Panc1 (cell line): ENCODE results near the gene ISG15. TPM values are rescaled to one million over a fixed set of nuclear protein-coding genes. Genes with fewer than 3 reads are reported as not detected.
A peak's percentile ranks its signal among the peaks of the same experiment; 100 is the strongest.

ENCODE experiments used
- ATAC-seq: fragments of 200-7000 bp; cut with Tn5 transposase; 2 replicates; pipeline ENCODE4 v1.9.1; 2020; ENCODE audit warnings: mild to moderate bottlenecking, moderate library complexity
- BruUV-seq: library from RNA; stranded (reverse); fragments of 400-500 nt; replicated peaks from 2 replicates; lab custom pipeline; 2021; lab: Mats Ljungman, UMichigan
- CTCF ChIA-PET: fragments of 300-600 bp; sonication (Branson Sonifier 250); formaldehyde crosslinking; loops from one replicate; lab custom pipeline; 2022; ENCODE audit warnings: antibody characterized with exemption; lab: Charles Lee
- POLR2A ChIA-PET: fragments of 300-600 bp; sonication (Branson Sonifier 250); formaldehyde crosslinking; loops from one replicate; lab custom pipeline; 2022; ENCODE audit warnings: antibody characterized with exemption; lab: Charles Lee
- DNase-seq: peaks from one replicate; pipeline ENCODE4 v3.0.0-alpha.2; 2010; ENCODE audit warnings: low read depth, low spot score
- H3K27ac ChIP-seq: 2 replicates; pipeline ENCODE4 v1.5.1; 2011; ENCODE audit warnings: mild to moderate bottlenecking, low read length, inconsistent platforms
- H3K27me3 ChIP-seq: fragments of 200-500 bp; sonication (Bioruptor generic); 2 replicates; pipeline ENCODE4 v1.6.0; 2014; ENCODE audit warnings: low read length, inconsistent platforms; ENCODE audit not compliant: control insufficient read depth, insufficient read depth
- H3K36me3 ChIP-seq: fragments of 200-500 bp; sonication (Bioruptor generic); 2 replicates; pipeline ENCODE4 v1.5.1; 2014; ENCODE audit warnings: inconsistent platforms, mild to moderate bottlenecking, low read length, moderate library complexity; ENCODE audit not compliant: control insufficient read depth, insufficient read depth
- H3K4me1 ChIP-seq: 2 replicates; pipeline ENCODE4 v1.5.1; 2011; ENCODE audit warnings: inconsistent platforms, mild to moderate bottlenecking, low read length, moderate library complexity; ENCODE audit not compliant: control insufficient read depth, insufficient read depth
- H3K4me3 ChIP-seq, 2 experiments: 2 replicates each; pipeline ENCODE4 v1.5.1; 2011 to 2012; ENCODE audit warnings: low read depth in 2 of 2, low read length in 2 of 2, mild to moderate bottlenecking in 2 of 2, inconsistent platforms in 1 of 2, moderate library complexity in 1 of 2
- H3K9me3 ChIP-seq: fragments of 200-500 bp; sonication (Bioruptor generic); 2 replicates; pipeline ENCODE4 v1.5.1; 2014; ENCODE audit warnings: low read depth, mild to moderate bottlenecking, inconsistent platforms, low read length, moderate library complexity; ENCODE audit not compliant: control insufficient read depth, insufficient read depth
- POLR2AphosphoS5 ChIP-seq: IDR thresholded peaks from 2 replicates; pipeline ENCODE4 v1.6.1; 2012; ENCODE audit warnings: mild to moderate bottlenecking, low read depth, low read length, moderate library complexity
- REST ChIP-seq, 2 experiments: IDR thresholded peaks; 2 replicates each; pipeline ENCODE4 v1.6.1; 2011 to 2012; ENCODE audit warnings: low read depth in 2 of 2, control low read depth in 1 of 2, low read length in 1 of 2, mild to moderate bottlenecking in 1 of 2, moderate library complexity in 1 of 2; ENCODE audit not compliant: insufficient read depth in 1 of 2
- SIN3A ChIP-seq: IDR thresholded peaks from 2 replicates; pipeline ENCODE4 v1.6.1; 2012; ENCODE audit warnings: low read depth, mild to moderate bottlenecking, low read length, moderate library complexity, borderline replicate concordance; ENCODE audit not compliant: insufficient read depth
- TCF7L2 ChIP-seq: IDR thresholded peaks from 2 replicates; pipeline ENCODE4 v1.6.1; 2011; ENCODE audit warnings: mild to moderate bottlenecking, low read depth, low read length, inconsistent platforms
- in situ Hi-C: cut with HindIII; loops from 2 replicates; pipeline ENCODE4 v1.10.0; 2016; ENCODE audit warnings: low sequenced_read_pairs, low pct_unique_long_range_greater_than_20kb
- intact Hi-C: fragments of 100-400 bp; cut with micrococcal nuclease; formaldehyde crosslinking; loops from one replicate; pipeline ENCODE4 v1.10.0; 2022; ENCODE audit not compliant: unreplicated experiment
- total RNA-seq: library from RNA; stranded (reverse); gene quantifications from one replicate; pipeline ENCODE4 v1.2.1, GENCODE V29; 2021; ENCODE audit not compliant: unreplicated experiment
- TF ChIP-seq, protein P1 (sequence below): fragments of 450-650 bp; IDR thresholded peaks from 2 replicates; pipeline ENCODE4 v1.5.1; 2017; ENCODE audit warnings: mild to moderate bottlenecking

Gene ISG15
- total RNA-seq, 1 experiment from 2014 or later, result 102 TPM

DNA sequence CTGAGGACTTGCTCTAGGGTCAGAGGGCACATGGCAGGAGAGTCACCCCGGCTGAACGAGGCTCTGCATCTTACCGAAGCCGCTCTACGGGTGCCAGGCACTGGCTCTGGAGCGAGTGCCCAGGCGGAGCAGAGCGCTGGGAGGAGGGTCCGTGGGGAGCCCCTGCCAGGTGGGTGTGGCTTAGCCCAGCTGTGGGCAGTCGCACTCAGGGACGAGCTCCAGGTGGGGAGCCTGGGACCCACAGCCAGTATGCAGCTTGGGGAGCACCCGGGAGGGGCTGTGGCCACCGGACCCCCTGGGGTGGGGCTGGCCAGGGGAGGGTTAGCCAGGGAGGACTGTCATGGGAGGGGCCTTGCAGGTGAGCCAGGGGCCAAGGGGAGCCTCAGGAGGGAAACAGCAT is 10.4 kb downstream of the ISG15 start:
- no TSS peak for BruUV-seq
- TF ChIP-seq REST (IDR thresholded peaks at IDR 0.05; ENCODE audit: insufficient read depth in 1 of 2, low read depth in 2 of 2, low read length in 1 of 2), result no peak
- no peak for TF ChIP-seq SIN3A
- TF ChIP-seq, protein P1, sequence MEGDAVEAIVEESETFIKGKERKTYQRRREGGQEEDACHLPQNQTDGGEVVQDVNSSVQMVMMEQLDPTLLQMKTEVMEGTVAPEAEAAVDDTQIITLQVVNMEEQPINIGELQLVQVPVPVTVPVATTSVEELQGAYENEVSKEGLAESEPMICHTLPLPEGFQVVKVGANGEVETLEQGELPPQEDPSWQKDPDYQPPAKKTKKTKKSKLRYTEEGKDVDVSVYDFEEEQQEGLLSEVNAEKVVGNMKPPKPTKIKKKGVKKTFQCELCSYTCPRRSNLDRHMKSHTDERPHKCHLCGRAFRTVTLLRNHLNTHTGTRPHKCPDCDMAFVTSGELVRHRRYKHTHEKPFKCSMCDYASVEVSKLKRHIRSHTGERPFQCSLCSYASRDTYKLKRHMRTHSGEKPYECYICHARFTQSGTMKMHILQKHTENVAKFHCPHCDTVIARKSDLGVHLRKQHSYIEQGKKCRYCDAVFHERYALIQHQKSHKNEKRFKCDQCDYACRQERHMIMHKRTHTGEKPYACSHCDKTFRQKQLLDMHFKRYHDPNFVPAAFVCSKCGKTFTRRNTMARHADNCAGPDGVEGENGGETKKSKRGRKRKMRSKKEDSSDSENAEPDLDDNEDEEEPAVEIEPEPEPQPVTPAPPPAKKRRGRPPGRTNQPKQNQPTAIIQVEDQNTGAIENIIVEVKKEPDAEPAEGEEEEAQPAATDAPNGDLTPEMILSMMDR, result no peak
- TF ChIP-seq TCF7L2, result no peak
- no peak for TF ChIP-seq POLR2AphosphoS5
- H3K4me1 ChIP-seq, result peaks cover 43% of the 10 kb centered on the region
- no peak for ATAC-seq
- intact Hi-C loops, result no loop called here
- no peak overlapping the region for H3K4me3 ChIP-seq
- ChIA-PET CTCF (no interaction called here), POLR2A (no interaction called here)
- DNase-seq, result no peak
- H3K9me3 ChIP-seq, result no peaks in the 10 kb centered on the region
- H3K36me3 ChIP-seq, result no peaks in the 10 kb centered on the region; the same call in 1 of the 2 replicates
- no peaks in the 10 kb centered on the region for H3K27me3 ChIP-seq
- H3K27ac ChIP-seq, result peak overlapping the region; percentile 13; the same call in 1 of the 2 replicates
- in situ Hi-C loops, result no loop called here

GRCh38 chr1:1024149-1024770 is 11.0 kb downstream of the ISG15 start:
- H3K27me3 ChIP-seq, result no peaks in the 10 kb centered on the region
- TF ChIP-seq POLR2AphosphoS5 (no peak), SIN3A (no peak), REST (IDR thresholded peaks at IDR 0.05; ENCODE audit: insufficient read depth in 1 of 2, low read depth in 2 of 2, low read length in 1 of 2) (no peak), TCF7L2 (no peak)
- TF ChIP-seq, protein P1, result no peak
- H3K4me1 ChIP-seq, result peaks cover 43% of the 10 kb centered on the region
- H3K27ac ChIP-seq, result peak overlapping the region; percentile 57; the same call in 1 of the 2 replicates
- no peaks in the 10 kb centered on the region for H3K9me3 ChIP-seq
- DNase-seq, result no peak
- no peak overlapping the region for H3K4me3 ChIP-seq
- no peaks in the 10 kb centered on the region; the same call in 1 of the 2 replicates for H3K36me3 ChIP-seq
- ChIA-PET CTCF (no interaction called here), POLR2A (no interaction called here)
- ATAC-seq, result no peak
- in situ Hi-C loops (no loop called here), intact Hi-C loops (no loop called here)
- BruUV-seq, result no TSS peak
